Muscle layer of colon (tissue), 2 donors: Measurements from ENCODE around the gene RAB1B.
A peak's percentile ranks its signal among the peaks of the same experiment; 100 is the strongest.
"Not testable (repeated sequence)": the region's sequence is repeated elsewhere in the genome, so short reads cannot be mapped to it uniquely, and the experiment has no call there.

Experiments used
- H3K27ac ChIP-seq: one replicate; pipeline ENCODE4 v1.7.0; 2013; ENCODE audit warnings: low read depth, mild to moderate bottlenecking, low read length, moderate library complexity
- H3K27me3 ChIP-seq, 2 donors: one replicate each; pipeline ENCODE4 v1.7.0; 2013; ENCODE audit warnings: low read length in 2 of 2, mild to moderate bottlenecking in 2 of 2; ENCODE audit not compliant: insufficient read depth in 2 of 2, control insufficient read depth in 1 of 2
- H3K36me3 ChIP-seq: one replicate; pipeline ENCODE4 v1.7.0; 2013; ENCODE audit warnings: mild to moderate bottlenecking, low read length; ENCODE audit not compliant: insufficient read depth
- H3K4me1 ChIP-seq: one replicate; pipeline ENCODE4 v1.7.0; 2013; ENCODE audit warnings: mild to moderate bottlenecking, low read length; ENCODE audit not compliant: insufficient read depth
- H3K4me3 ChIP-seq, 2 donors: one replicate each; pipeline ENCODE4 v1.7.0; 2013; ENCODE audit warnings: low read length in 2 of 2, low read depth in 1 of 2, mild to moderate bottlenecking in 1 of 2, moderate library complexity in 1 of 2
- H3K9ac ChIP-seq: one replicate; pipeline ENCODE4 v1.7.0; 2013; ENCODE audit warnings: low read length
- H3K9me3 ChIP-seq: one replicate; pipeline ENCODE4 v1.7.0; 2013; ENCODE audit warnings: mild to moderate bottlenecking, low read length
- donor health status: abdominal sarcoma.
- donor health status: Adenocarcinoma of cecum.

RAB1B gene

GRCh38 chr11:66268952-66269905 lies 790 bp downstream of the RAB1B start:
- Histone ChIP-seq H3K4me1 (peaks cover 30% of the 10 kb centered on the region), H3K4me3 (peak overlapping the region; percentile 67 to 88), H3K36me3 (peaks cover 42% of the 10 kb centered on the region), H3K27me3 (no peaks in the 10 kb centered on the region), H3K27ac (peak overlapping the region; percentile 98), H3K9ac (peak overlapping the region; percentile 71), H3K9me3 (no peaks in the 10 kb centered on the region)

- Histone ChIP-seq H3K9me3 (no peaks in the 10 kb centered on the region), H3K4me1 (peaks cover 20% of the 10 kb centered on the region), H3K27me3 (no peaks in the 10 kb centered on the region), H3K9ac (no peak overlapping the region), H3K4me3 (no peak overlapping the region), H3K36me3 (peaks cover 46% of the 10 kb centered on the region), H3K27ac (no peak overlapping the region)
These were observed 3.4 kb downstream of the RAB1B start for GRCh38 chr11:66271816-66272215.

GRCh38 chr11:66272596-66272995 lies 4.2 kb downstream of the RAB1B start:
- Histone ChIP-seq H3K27me3 (no peaks in the 10 kb centered on the region), H3K4me1 (peaks cover 17% of the 10 kb centered on the region), H3K4me3 (no peak overlapping the region), H3K36me3 (peaks cover 46% of the 10 kb centered on the region), H3K9me3 (no peaks in the 10 kb centered on the region), H3K9ac (no peak overlapping the region), H3K27ac (no peak overlapping the region)

- H3K9me3 ChIP-seq = no peaks in the 10 kb centered on the region
- peaks cover 46% of the 10 kb centered on the region for H3K36me3 ChIP-seq
- no peak overlapping the region for H3K27ac ChIP-seq
- H3K9ac ChIP-seq = no peak overlapping the region
- no peaks in the 10 kb centered on the region for H3K27me3 ChIP-seq
- H3K4me1 ChIP-seq = peaks cover 17% of the 10 kb centered on the region
- no peak overlapping the region for H3K4me3 ChIP-seq
These were observed 5.8 kb downstream of the RAB1B start for GRCh38 chr11:66274219-66274618.

GRCh38 chr11:66275396-66275795 lies 7.0 kb downstream of the RAB1B start:
- H3K9me3 ChIP-seq = no peaks in the 10 kb centered on the region
- H3K36me3 ChIP-seq = peaks cover 46% of the 10 kb centered on the region
- H3K27me3 ChIP-seq = no peaks in the 10 kb centered on the region
- no peak overlapping the region for H3K9ac ChIP-seq
- no peak overlapping the region for H3K27ac ChIP-seq
- H3K4me1 ChIP-seq = peaks cover 5% of the 10 kb centered on the region
- H3K4me3 ChIP-seq = no peak overlapping the region

- Histone ChIP-seq H3K27ac (no peak overlapping the region), H3K4me3 (no peak overlapping the region), H3K4me1 (no peaks in the 10 kb centered on the region), H3K9ac (no peak overlapping the region), H3K36me3 (peaks cover 46% of the 10 kb centered on the region), H3K27me3 (no peaks in the 10 kb centered on the region), H3K9me3 (no peaks in the 10 kb centered on the region)
These were observed 7.7 kb downstream of the RAB1B start for GRCh38 chr11:66275984-66276612.

GRCh38 chr11:66276619-66277018 lies 8.2 kb downstream of the RAB1B start:
- H3K27ac ChIP-seq, H3K4me3 ChIP-seq, H3K9ac ChIP-seq, H3K9me3 ChIP-seq, H3K4me1 ChIP-seq, H3K27me3 ChIP-seq: not testable (repeated sequence)
- H3K36me3 ChIP-seq = peaks cover 45% of the 10 kb centered on the region

GRCh38 chr11:66277064-66277463 lies 8.6 kb downstream of the RAB1B start:
- H3K4me1 ChIP-seq, H3K27ac ChIP-seq, H3K9me3 ChIP-seq, H3K9ac ChIP-seq, H3K4me3 ChIP-seq, H3K27me3 ChIP-seq: not testable (repeated sequence)
- peaks cover 40% of the 10 kb centered on the region for H3K36me3 ChIP-seq

GRCh38 chr11:66277471-66278362 lies 9.3 kb downstream of the RAB1B start, which contains the start of gene CNIH2:
TSS of gene CNIH2 (plus strand) at chr11:66278175. CDS start at chr11:66278457, 282 bp downstream.
- no peak within 1 kb of the TSS for H3K4me3 ChIP-seq
- H3K27me3 ChIP-seq = no peaks in the 10 kb centered on the region
- no peaks in the 10 kb centered on the region for H3K9me3 ChIP-seq
- H3K27ac ChIP-seq = peak within 1 kb of the TSS; percentile 32
- H3K9ac ChIP-seq = no peak within 1 kb of the TSS
- H3K4me1 ChIP-seq = peaks cover 8% of the 10 kb centered on the region
- H3K36me3 ChIP-seq = peaks cover 34% of the 10 kb centered on the region

- Histone ChIP-seq H3K4me1 (peaks cover 12% of the 10 kb centered on the region), H3K9ac (no peak overlapping the region), H3K36me3 (peaks cover 26% of the 10 kb centered on the region), H3K9me3 (no peaks in the 10 kb centered on the region), H3K4me3 (no peak overlapping the region), H3K27me3 (no peaks in the 10 kb centered on the region), H3K27ac (no peak overlapping the region)
These were observed 10.1 kb downstream of the RAB1B start for GRCh38 chr11:66278363-66279091.
